HTERT RPE-1 (cell line): Measurements from ENCODE around the gene KIRREL1.

Experiments used
- in situ Hi-C: fragments of 300-500 bp; cut with MboI; formaldehyde crosslinking; loops from 4 replicates; pipeline ENCODE4 v1.14.3; 2020; ENCODE audit warnings: low sequenced_read_pairs

The KIRREL1 gene

GRCh38 chr1:157971769-157972168 is 21.7 kb upstream of the KIRREL1 start:
- in situ Hi-C loops, result no loop called here

- in situ Hi-C loops, result loop anchor here (25.0 kb wide), 1 partner anchor 137 kb away; no protein-coding TSS in a partner anchor
Observed at GRCh38 chr1:157975228-157975950, 18.1 kb upstream of the KIRREL1 start.

GRCh38 chr1:157976888-157977287 is 16.6 kb upstream of the KIRREL1 start:
- in situ Hi-C loops, result loop anchor here (25.0 kb wide), 1 partner anchor 135 kb away; no protein-coding TSS in a partner anchor

- in situ Hi-C loops, result loop anchor here (25.0 kb wide), 1 partner anchor 134 kb away; no protein-coding TSS in a partner anchor
Observed at GRCh38 chr1:157978586-157979403, 14.7 kb upstream of the KIRREL1 start.

GRCh38 chr1:157982136-157982535 is 11.3 kb upstream of the KIRREL1 start:
- in situ Hi-C loops, result loop anchor here (25.0 kb wide), 1 partner anchor 130 kb away; no protein-coding TSS in a partner anchor

GRCh38 chr1:157983787-157984186 is 9.7 kb upstream of the KIRREL1 start:
- in situ Hi-C loops, result loop anchor here (25.0 kb wide), 1 partner anchor 129 kb away; no protein-coding TSS in a partner anchor

GRCh38 chr1:157984469-157984868 is 9.0 kb upstream of the KIRREL1 start:
- in situ Hi-C loops, result loop anchor here (25.0 kb wide), 1 partner anchor 128 kb away; no protein-coding TSS in a partner anchor

GRCh38 chr1:157985473-157985872 is 8.0 kb upstream of the KIRREL1 start:
- in situ Hi-C loops, result loop anchor here (25.0 kb wide), 1 partner anchor 127 kb away; no protein-coding TSS in a partner anchor

- in situ Hi-C loops, result loop anchor here (25.0 kb wide), 1 partner anchor 124 kb away; no protein-coding TSS in a partner anchor
Observed at GRCh38 chr1:157988002-157988401, 5.4 kb upstream of the KIRREL1 start.

GRCh38 chr1:157992031-157992832 is 1.2 kb upstream of the KIRREL1 start:
- in situ Hi-C loops, result loop anchor here (25.0 kb wide), 1 partner anchor 120 kb away; no protein-coding TSS in a partner anchor

GRCh38 chr1:157992833-157993146 is 655 bp upstream of the KIRREL1 start:
- in situ Hi-C loops, result loop anchor here (25.0 kb wide), 1 partner anchor 120 kb away; no protein-coding TSS in a partner anchor

GRCh38 chr1:157993918-157994605 is 617 bp downstream of the KIRREL1 start:
- in situ Hi-C loops, result loop anchor here (25.0 kb wide), 1 partner anchor 118 kb away; no protein-coding TSS in a partner anchor

- in situ Hi-C loops, result loop anchor here (25.0 kb wide), 1 partner anchor 117 kb away; no protein-coding TSS in a partner anchor
Observed at GRCh38 chr1:157994704-157995582, 1.5 kb downstream of the KIRREL1 start.

GRCh38 chr1:157995583-157996169 is 2.2 kb downstream of the KIRREL1 start:
- in situ Hi-C loops, result loop anchor here (25.0 kb wide), 1 partner anchor 117 kb away; no protein-coding TSS in a partner anchor

GRCh38 chr1:157996433-157996832 is 3.0 kb downstream of the KIRREL1 start:
- in situ Hi-C loops, result loop anchor here (25.0 kb wide), 1 partner anchor 116 kb away; no protein-coding TSS in a partner anchor

- in situ Hi-C loops, result no loop called here
Observed at GRCh38 chr1:158000507-158000906, 7.1 kb downstream of the KIRREL1 start.

GRCh38 chr1:158002022-158002630 is 8.7 kb downstream of the KIRREL1 start:
- in situ Hi-C loops, result no loop called here
